NK-92 (cell line): ENCODE results near the gene UTP11.

Experiments
- DNase-seq: peaks from one replicate; lab custom pipeline; 2025; ENCODE audit not compliant: unreplicated experiment; lab: John Stamatoyannopoulos, UW

UTP11 gene

DNA sequence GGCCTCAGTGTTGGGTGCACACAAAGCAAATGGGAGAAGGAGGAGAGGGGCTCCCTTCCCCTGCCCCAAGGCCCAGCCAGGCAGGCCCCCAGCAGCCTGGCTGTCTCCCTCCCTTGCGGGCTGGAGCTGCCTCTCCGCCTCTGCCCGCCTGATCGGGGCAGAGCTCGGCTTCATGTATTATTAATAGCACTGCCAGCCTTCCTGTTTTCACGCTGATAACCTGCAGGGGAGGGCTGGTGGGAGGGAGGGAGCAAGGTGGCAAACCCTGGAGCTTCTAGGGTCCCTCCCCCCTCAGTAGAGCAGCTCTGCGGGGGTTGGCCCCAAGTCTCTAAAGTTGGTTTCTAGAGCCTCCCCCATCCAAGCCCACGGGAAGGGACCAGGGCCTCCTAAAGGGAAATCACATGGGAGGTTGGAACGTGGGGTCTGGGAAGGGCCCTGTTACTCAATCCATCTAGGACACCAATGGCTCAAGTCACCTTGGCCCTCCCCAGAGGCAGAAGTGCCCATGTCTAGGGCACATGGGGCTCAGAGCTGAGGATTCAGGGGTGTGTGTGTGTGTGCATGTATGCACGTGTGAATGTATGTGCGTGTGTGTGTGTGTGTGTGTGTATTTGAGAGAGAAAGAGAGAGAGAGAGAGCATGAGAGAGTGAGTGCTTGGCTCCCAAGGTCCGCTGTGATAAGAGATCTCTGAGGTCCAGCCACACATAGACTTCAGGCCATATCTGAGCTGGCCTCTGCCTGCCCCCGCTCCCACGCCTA, 55.9 kb downstream of the UTP11 start:
- DNase-seq = no peak

DNA sequence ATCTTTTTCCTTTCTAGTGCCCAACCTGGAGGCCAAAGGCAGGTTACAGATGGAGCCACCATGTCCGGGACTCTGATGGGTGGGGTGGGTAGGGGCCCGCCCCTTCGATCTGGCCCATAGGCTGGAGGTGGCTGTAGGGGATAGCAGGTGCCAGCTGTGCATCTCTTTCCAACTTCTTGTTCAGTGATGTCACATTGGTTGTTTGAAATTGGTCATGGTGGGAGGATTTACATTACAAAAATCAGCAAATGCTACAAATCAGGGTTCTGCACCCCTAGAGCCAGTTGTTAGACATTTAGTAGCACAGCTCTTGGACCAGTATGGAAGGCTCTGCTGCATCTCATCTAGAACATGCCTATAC, 56.4 kb downstream of the UTP11 start:
- no peak for DNase-seq

DNA sequence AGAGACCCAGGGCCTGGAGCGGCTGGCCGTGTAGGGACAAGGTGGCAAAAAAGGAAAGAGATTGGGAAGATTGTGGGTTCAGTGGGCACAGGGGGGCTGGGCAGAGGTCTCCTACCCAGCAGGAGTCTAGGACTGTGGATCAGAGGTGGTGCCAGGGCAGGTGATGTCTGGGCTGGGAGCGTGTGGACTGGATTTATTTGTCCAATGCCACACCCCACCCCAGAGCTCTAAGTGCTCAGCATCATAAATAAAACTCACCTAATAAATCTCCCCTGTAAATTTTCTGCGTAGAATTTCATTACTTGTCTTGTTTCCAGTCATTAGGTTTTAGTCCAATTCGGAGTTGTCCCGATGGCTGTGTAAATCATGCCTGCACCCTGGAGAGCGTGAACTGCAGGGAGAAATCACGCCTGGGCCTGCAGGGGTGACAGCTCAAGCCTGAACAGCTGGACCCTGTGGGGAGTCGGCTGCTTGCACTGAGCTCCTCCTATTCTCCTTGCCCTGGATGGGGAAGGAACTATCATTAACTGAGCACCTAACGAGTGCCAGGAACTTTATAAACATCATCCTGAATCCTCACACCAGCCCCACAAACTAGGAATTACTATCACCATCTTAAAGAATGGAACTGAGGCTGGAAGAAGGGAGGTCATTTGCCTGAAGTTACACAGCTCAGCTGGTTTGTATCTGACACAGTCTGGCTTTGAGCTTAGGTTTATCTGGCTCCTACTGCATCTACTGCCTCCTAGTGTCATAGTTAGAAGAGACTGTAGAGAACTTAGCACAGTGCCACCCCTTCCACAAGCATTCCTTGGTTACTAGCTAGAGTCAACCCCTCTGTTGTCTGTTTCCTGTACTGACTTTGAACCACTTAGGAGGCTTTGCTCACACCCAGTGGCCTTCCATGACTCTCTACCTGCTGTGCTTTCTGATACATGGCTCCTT, 59.0 kb downstream of the UTP11 start:
- DNase-seq = no peak

DNA sequence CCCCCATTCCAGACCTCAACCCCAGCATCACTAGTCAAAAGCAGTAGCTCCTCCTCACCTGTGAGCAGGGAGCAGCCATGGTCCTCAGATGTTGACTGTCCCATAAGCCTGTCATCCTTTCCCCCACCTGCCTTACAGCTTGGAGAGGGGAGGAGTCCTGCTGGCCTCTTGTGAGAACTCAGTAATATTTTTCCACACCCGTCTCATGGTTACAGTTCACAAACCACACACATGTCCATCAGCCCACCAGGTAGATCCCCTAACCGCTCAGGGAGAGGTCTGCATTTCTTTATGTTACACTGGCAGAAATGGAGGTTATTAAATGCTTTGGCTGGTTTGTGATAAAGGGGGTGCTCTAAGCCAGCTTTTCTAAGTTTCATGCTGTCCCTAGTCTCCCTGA, 60.3 kb downstream of the UTP11 start:
- DNase-seq = no peak

DNA sequence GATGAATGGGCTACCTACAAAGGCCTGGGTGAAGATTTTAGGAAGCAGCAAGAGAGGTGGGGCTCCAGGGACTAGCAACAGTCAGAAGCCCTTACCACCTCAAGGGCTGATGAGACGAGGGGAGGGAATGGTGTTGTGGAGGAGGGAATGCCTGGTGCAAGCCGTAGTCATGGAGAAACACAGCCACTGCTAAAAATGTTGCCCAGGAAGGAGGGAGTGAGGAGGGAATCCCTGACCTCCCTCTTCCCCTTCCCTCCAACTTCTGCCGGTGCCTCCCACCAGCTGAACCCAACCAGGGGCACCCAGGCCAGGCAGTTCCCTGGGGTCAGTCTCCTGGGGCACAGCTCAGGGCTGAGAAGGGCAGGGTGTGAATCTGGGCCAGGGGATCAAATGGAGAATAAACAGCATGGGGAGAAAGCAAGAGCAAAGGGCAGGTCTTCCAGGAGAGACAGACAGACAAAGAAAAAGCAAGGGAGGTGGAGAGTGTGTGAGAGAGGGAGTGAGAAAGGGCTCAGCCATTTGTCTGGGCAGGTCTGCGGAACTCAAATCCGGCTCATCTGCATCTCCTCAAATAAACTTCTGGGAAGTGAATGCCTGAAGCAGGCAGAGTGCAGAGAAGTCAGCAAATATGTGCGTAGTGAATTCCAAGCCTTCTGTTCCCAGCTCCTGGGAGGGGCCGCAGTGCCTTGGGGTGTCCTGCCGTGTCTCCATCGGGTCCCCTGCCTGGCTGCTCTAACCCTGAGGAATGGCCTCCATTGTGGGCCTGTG, 61.2 kb downstream of the UTP11 start:
- no peak for DNase-seq

DNA sequence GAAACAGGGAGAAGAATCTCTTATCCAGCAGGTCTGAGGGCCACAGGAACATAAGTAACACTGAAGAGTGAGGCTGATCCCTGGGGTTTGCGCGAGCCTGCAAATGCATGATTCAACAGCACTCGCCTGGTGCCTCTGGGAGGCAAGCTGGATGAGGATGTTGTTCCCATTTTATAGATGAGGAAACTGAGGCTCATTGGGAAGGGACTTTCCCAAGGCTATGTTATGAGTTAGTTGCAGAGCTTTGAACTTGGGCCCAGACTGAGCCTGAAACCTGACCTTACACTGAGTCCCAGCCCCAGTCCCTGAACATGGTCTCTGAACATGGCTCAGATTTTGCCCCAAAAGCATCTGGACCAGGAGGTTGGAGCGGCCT, 61.8 kb downstream of the UTP11 start:
- DNase-seq = no peak
